ENCODE data around the gene UMODL1. TPM values are rescaled to one million over a fixed set of nuclear protein-coding genes. Genes with fewer than 3 reads are reported as not detected.

UMODL1 gene
- total RNA-seq, 2 experiments from 2014 or later, result 7.4 to 12.3 TPM

DNA sequence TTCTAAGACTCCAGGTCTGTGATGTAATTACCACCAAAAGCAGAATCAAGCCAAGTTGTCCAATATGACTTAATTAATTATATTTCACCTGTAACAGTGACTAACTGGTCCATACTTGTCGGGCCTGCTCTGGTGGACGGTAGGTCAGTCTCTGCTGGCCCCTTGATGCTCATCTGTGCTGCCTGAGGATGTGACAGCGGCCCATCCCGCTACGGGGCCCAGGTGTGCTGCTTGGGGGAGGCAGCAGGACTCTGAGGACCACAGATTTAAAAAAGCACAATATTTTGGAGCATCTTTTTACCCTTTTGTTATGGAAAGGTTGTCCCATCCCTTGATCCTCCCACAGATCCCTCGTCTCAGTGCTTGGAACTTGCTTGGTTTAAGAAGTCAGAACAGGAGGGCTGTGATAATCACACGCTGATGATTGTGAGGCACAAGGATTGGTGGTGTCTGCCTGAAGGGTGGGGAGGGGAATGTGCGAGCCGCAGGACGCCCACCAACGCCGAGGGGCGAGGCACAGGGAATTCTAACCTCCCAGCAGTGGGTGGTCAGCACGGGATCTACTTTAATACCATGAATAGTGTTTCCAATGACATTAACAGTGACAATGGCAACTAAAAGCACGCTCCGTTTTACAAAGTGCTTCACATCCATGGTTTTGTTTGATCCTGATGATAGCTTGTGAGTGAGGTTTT, 27.8 kb upstream of the UMODL1 start:
- no peak for DNase-seq (ENCODE audit: low spot score)
- Histone ChIP-seq H3K79me2 (ENCODE audit: insufficient read depth, low read depth, low read length) (no peaks in the 10 kb centered on the region), H3K4me3 (ENCODE audit: low read depth, low read length, poor library complexity, severe bottlenecking) (no peak overlapping the region), H2AFZ (ENCODE audit: low read length) (no peak overlapping the region), H3K36me3 (ENCODE audit: insufficient read depth, low read length) (no peaks in the 10 kb centered on the region), H3K9me3 (ENCODE audit: low read length) (no peaks in the 10 kb centered on the region), H3K9me2 (ENCODE audit: insufficient read depth, low read length) (no peaks in the 10 kb centered on the region), H4K20me1 (ENCODE audit: insufficient read depth, low read length) (no peaks in the 10 kb centered on the region), H3K4me2 (ENCODE audit: low read length) (no peak overlapping the region), H3K4me1 (ENCODE audit: insufficient read depth, low read length, poor library complexity, severe bottlenecking) (peaks cover 11% of the 10 kb centered on the region), H3K27ac (ENCODE audit: low read depth, low read length, poor library complexity, severe bottlenecking) (no peak overlapping the region)
- TF ChIP-seq CTCF (conservative IDR thresholded peaks at IDR 0.05; ENCODE audit: low read length), result no peak
- no peak for TF ChIP-seq EZH2phosphoT487 (IDR thresholded peaks at IDR 0.05; ENCODE audit: borderline replicate concordance, low read depth, low read length)
- ChIA-PET CTCF (ENCODE audit: unreplicated experiment) (no interaction called here), POLR2A (interaction anchor here (0.8 kb wide), 1 partner anchor 35 kb away, joined by 3 read pairs; no protein-coding TSS in a partner anchor)
- no TSS peak for BruUV-seq (replicated peaks)
- intact Hi-C loops (cut with micrococcal nuclease; ENCODE audit: unreplicated experiment), result no loop called here

GRCh38 chr21:42043961-42044360, 27.2 kb upstream of the UMODL1 start:
- TF ChIP-seq CTCF (conservative IDR thresholded peaks at IDR 0.05; ENCODE audit: low read length) (no peak), EZH2phosphoT487 (IDR thresholded peaks at IDR 0.05; ENCODE audit: borderline replicate concordance, low read depth, low read length) (no peak)
- H2AFZ ChIP-seq (ENCODE audit: low read length), result no peak overlapping the region
- intact Hi-C loops (cut with micrococcal nuclease; ENCODE audit: unreplicated experiment), result no loop called here
- H3K9me2 ChIP-seq (ENCODE audit: insufficient read depth, low read length), result no peaks in the 10 kb centered on the region
- H3K27ac ChIP-seq (ENCODE audit: low read depth, low read length, poor library complexity, severe bottlenecking), result no peak overlapping the region
- POLR2A ChIA-PET, result no interaction called here
- H3K4me3 ChIP-seq (ENCODE audit: low read depth, low read length, poor library complexity, severe bottlenecking), result no peak overlapping the region
- no peaks in the 10 kb centered on the region for H3K79me2 ChIP-seq (ENCODE audit: insufficient read depth, low read depth, low read length)
- H3K9me3 ChIP-seq (ENCODE audit: low read length), result no peaks in the 10 kb centered on the region
- no peaks in the 10 kb centered on the region for H4K20me1 ChIP-seq (ENCODE audit: insufficient read depth, low read length)
- no TSS peak for BruUV-seq (replicated peaks)
- CTCF ChIA-PET (ENCODE audit: unreplicated experiment), result interaction anchor here (0.7 kb wide), 1 partner anchor 15 kb away, joined by 3 read pairs; no protein-coding TSS in a partner anchor
- DNase-seq (ENCODE audit: low spot score), result no peak
- H3K4me2 ChIP-seq (ENCODE audit: low read length), result no peak overlapping the region
- no peaks in the 10 kb centered on the region for H3K36me3 ChIP-seq (ENCODE audit: insufficient read depth, low read length)
- H3K4me1 ChIP-seq (ENCODE audit: insufficient read depth, low read length, poor library complexity, severe bottlenecking), result peaks cover 9% of the 10 kb centered on the region

GRCh38 chr21:42044871-42045495, 26.1 kb upstream of the UMODL1 start:
- H3K36me3 ChIP-seq (ENCODE audit: insufficient read depth, low read length), result no peaks in the 10 kb centered on the region
- no peak for TF ChIP-seq EZH2phosphoT487 (IDR thresholded peaks at IDR 0.05; ENCODE audit: borderline replicate concordance, low read depth, low read length)
- no peak for TF ChIP-seq CTCF (conservative IDR thresholded peaks at IDR 0.05; ENCODE audit: low read length)
- ChIA-PET POLR2A (interaction anchor here (0.6 kb wide), 1 partner anchor 35 kb away, joined by 3 read pairs; no protein-coding TSS in a partner anchor), CTCF (ENCODE audit: unreplicated experiment) (interaction anchor here (0.5 kb wide), 1 partner anchor 489 kb away, joined by 4 read pairs; no protein-coding TSS in a partner anchor)
- H3K9me3 ChIP-seq (ENCODE audit: low read length), result no peaks in the 10 kb centered on the region
- H3K4me2 ChIP-seq (ENCODE audit: low read length), result no peak overlapping the region
- intact Hi-C loops (cut with micrococcal nuclease; ENCODE audit: unreplicated experiment), result no loop called here
- no peaks in the 10 kb centered on the region for H3K9me2 ChIP-seq (ENCODE audit: insufficient read depth, low read length)
- H3K4me3 ChIP-seq (ENCODE audit: low read depth, low read length, poor library complexity, severe bottlenecking), result no peak overlapping the region
- H2AFZ ChIP-seq (ENCODE audit: low read length), result no peak overlapping the region
- no peak overlapping the region for H3K27ac ChIP-seq (ENCODE audit: low read depth, low read length, poor library complexity, severe bottlenecking)
- H3K4me1 ChIP-seq (ENCODE audit: insufficient read depth, low read length, poor library complexity, severe bottlenecking), result peaks cover 3% of the 10 kb centered on the region
- H3K79me2 ChIP-seq (ENCODE audit: insufficient read depth, low read depth, low read length), result no peaks in the 10 kb centered on the region
- no peak for DNase-seq (ENCODE audit: low spot score)
- no peaks in the 10 kb centered on the region for H4K20me1 ChIP-seq (ENCODE audit: insufficient read depth, low read length)
- no TSS peak for BruUV-seq (replicated peaks)

Measured in OCI-LY7 (cell line).